MM.1S (cell line): ENCODE results near the gene LNP1.

Source experiments
- CTCF ChIP-seq: fragments of 300-600 bp; sonication (generic); IDR thresholded peaks from 2 replicates; pipeline ENCODE4 v1.5.1; 2016; ENCODE audit warnings: antibody characterized with exemption, low read length, mixed read lengths
- EZH2 ChIP-seq: fragments of 300-600 bp; sonication (generic); optimal IDR thresholded peaks from 2 replicates; pipeline ENCODE3; 2017; ENCODE audit warnings: low read depth, mild to moderate bottlenecking, antibody characterized with exemption, low read length, mixed read lengths
- EZH2phosphoT487 ChIP-seq: fragments of 300-600 bp; sonication (generic); IDR thresholded peaks from 2 replicates; pipeline ENCODE4 v1.6.1; 2018; ENCODE audit warnings: antibody characterized with exemption, low read length

GRCh38 chr3:100368441-100368840 is 32.9 kb upstream of the LNP1 start:
- TF ChIP-seq CTCF (no peak), EZH2 (no peak), EZH2phosphoT487 (no peak)
